Endothelial cell of umbilical vein (primary cell): ENCODE results near the gene CRYBA4. TPM values are rescaled to one million over a fixed set of nuclear protein-coding genes. Genes with fewer than 3 reads are reported as not detected.

ENCODE experiments used
- BruUV-seq: library from RNA; stranded (reverse); fragments of 400-500 nt; replicated peaks from 2 replicates; lab custom pipeline; 2021; lab: Mats Ljungman, UMichigan
- CTCF ChIA-PET: fragments of 300-600, 350-600 bp; sonication (Branson Sonifier 250); formaldehyde crosslinking; loops from one replicate; lab custom pipeline; 2021; ENCODE audit warnings: antibody characterized with exemption, inconsistent platforms; lab: Charles Lee
- POLR2A ChIA-PET: fragments of 300-600, 350-600 bp; sonication (Branson Sonifier 250); formaldehyde crosslinking; loops from one replicate; lab custom pipeline; 2021; ENCODE audit warnings: antibody characterized with exemption, inconsistent platforms; lab: Charles Lee
- DNase-seq: peaks from one replicate; pipeline ENCODE4 v3.0.0-alpha.2; 2011; ENCODE audit warnings: low read depth, low spot score
- FAIRE-seq: peaks from 2 replicates; lab custom pipeline; 2011; peaks lifted over from hg19 to GRCh38; lab: Jason Lieb, UNC
- H2AFZ ChIP-seq: 2 replicates; pipeline ENCODE4 v1.6.0; 2012; ENCODE audit warnings: low read depth, low read length, control low read depth, inconsistent platforms
- H3K27ac ChIP-seq: 2 replicates; pipeline ENCODE4 v1.5.1; 2011; ENCODE audit warnings: low read depth, mild to moderate bottlenecking, control low read depth, low read length, moderate library complexity; ENCODE audit not compliant: insufficient read depth
- H3K27me3 ChIP-seq, 2 experiments: 2 replicates each; pipeline versions ENCODE4 v1.6.0 to v1.6.1; 2011; ENCODE audit warnings: low read length in 2 of 2, mixed read lengths in 1 of 2; ENCODE audit not compliant: control insufficient read depth in 2 of 2, insufficient read depth in 2 of 2
- H3K36me3 ChIP-seq, 2 experiments: 2 replicates in 1 of 2; 3 replicates in 1 of 2; pipeline ENCODE4 v1.5.1; 2011; ENCODE audit warnings: low read length in 2 of 2, mild to moderate bottlenecking in 1 of 2, moderate library complexity in 1 of 2; ENCODE audit not compliant: control insufficient read depth in 2 of 2, insufficient read depth in 2 of 2; ENCODE audit errors: extremely low read depth in 1 of 2
- H3K4me1 ChIP-seq: 3 replicates; pipeline ENCODE4 v1.5.1; 2011; ENCODE audit warnings: mild to moderate bottlenecking, low read length; ENCODE audit not compliant: control insufficient read depth, insufficient read depth; ENCODE audit errors: extremely low read depth
- H3K4me2 ChIP-seq: 2 replicates; pipeline ENCODE4 v1.6.1; 2011; ENCODE audit warnings: low read length, control low read depth, mixed read lengths; ENCODE audit not compliant: insufficient read depth
- H3K4me3 ChIP-seq, 3 experiments: fragments of 200-600 bp in 1 of 3; sonication (generic), shearing (Covaris generic) in 1 of 3; replicated peaks in 1 of 3; 2 replicates each; pipeline ENCODE4 v1.5.1; 2011 to 2016; ENCODE audit warnings: control low read depth in 3 of 3, low read length in 3 of 3, mild to moderate bottlenecking in 2 of 3, inconsistent platforms in 1 of 3, low read depth in 1 of 3, moderate library complexity in 1 of 3; ENCODE audit not compliant: insufficient read depth in 1 of 3
- H3K79me2 ChIP-seq: 2 replicates; pipeline ENCODE4 v1.6.0; 2012; ENCODE audit warnings: low read length, inconsistent platforms; ENCODE audit not compliant: control insufficient read depth, insufficient read depth
- H3K9ac ChIP-seq: replicated peaks from 2 replicates; pipeline ENCODE3; 2011; ENCODE audit warnings: low read length, control low read depth; ENCODE audit not compliant: insufficient read depth; ENCODE audit errors: extremely low read depth
- H3K9me1 ChIP-seq: replicated peaks from 3 replicates; pipeline ENCODE4 v1.6.0; 2011; ENCODE audit warnings: mild to moderate bottlenecking, low read length; ENCODE audit not compliant: control insufficient read depth, insufficient read depth; ENCODE audit errors: extremely low read depth
- H3K9me3 ChIP-seq: replicated peaks from 2 replicates; pipeline ENCODE4 v1.5.1; 2012; ENCODE audit warnings: low read length, inconsistent platforms; ENCODE audit not compliant: control insufficient read depth, insufficient read depth
- H4K20me1 ChIP-seq: replicated peaks from 2 replicates; pipeline ENCODE3; 2011; ENCODE audit warnings: mild to moderate bottlenecking, low read length; ENCODE audit not compliant: control insufficient read depth, insufficient read depth; ENCODE audit errors: extremely low read depth
- CTCF ChIP-seq, 2 donors: IDR thresholded peaks; 1 replicate in 1 of 2; 2 replicates in 1 of 2; pipeline ENCODE4 v1.5.1; 2011; ENCODE audit warnings: low read length in 2 of 2, mild to moderate bottlenecking in 2 of 2, moderate library complexity in 2 of 2, control low read depth in 1 of 2, inconsistent platforms in 1 of 2, low read depth in 1 of 2; ENCODE audit not compliant: insufficient read depth in 1 of 2; ENCODE audit errors: extremely low read depth in 1 of 2
- EZH2 ChIP-seq: IDR thresholded peaks from 2 replicates; pipeline ENCODE4 v1.6.1; 2012; ENCODE audit warnings: borderline replicate concordance, low read depth, mild to moderate bottlenecking, moderate library complexity, low read length, inconsistent platforms; ENCODE audit not compliant: severe bottlenecking
- FOS ChIP-seq: IDR thresholded peaks from 2 replicates; pipeline ENCODE4 v1.6.1; 2011; ENCODE audit warnings: mild to moderate bottlenecking, low read length, moderate library complexity, borderline replicate concordance; ENCODE audit not compliant: insufficient read depth
- GATA2 ChIP-seq: IDR thresholded peaks from 2 replicates; pipeline ENCODE4 v1.7.0; 2011; ENCODE audit warnings: low read depth, mild to moderate bottlenecking, moderate library complexity, mixed read lengths, low read length; ENCODE audit not compliant: insufficient read length, insufficient read depth
- JUN ChIP-seq: IDR thresholded peaks from 2 replicates; pipeline ENCODE4 v1.6.1; 2011; ENCODE audit warnings: borderline replicate concordance, low read depth; ENCODE audit not compliant: insufficient read length, insufficient read depth
- MAX ChIP-seq: IDR thresholded peaks from 2 replicates; pipeline ENCODE4 v1.6.1; 2011; ENCODE audit not compliant: insufficient read depth, insufficient read length
- MYC ChIP-seq: IDR thresholded peaks from one replicate; pipeline ENCODE4 v1.6.1; 2011; ENCODE audit warnings: mild to moderate bottlenecking, low read depth, low read length
- POLR2A ChIP-seq: IDR thresholded peaks from 2 replicates; pipeline ENCODE4 v1.6.1; 2012; ENCODE audit warnings: low read depth, mild to moderate bottlenecking, control low read depth, low read length
- POLR2AphosphoS5 ChIP-seq: IDR thresholded peaks from 2 replicates; pipeline ENCODE4 v1.6.1; 2012; ENCODE audit warnings: low read depth, mild to moderate bottlenecking, control low read depth, low read length, moderate library complexity; ENCODE audit not compliant: insufficient read depth
- dilution Hi-C: fragments of 300-500 bp; cut with MboI; formaldehyde crosslinking; loops from one replicate; pipeline ENCODE4 v1.15.0; 2019; ENCODE audit warnings: low sequenced_read_pairs; ENCODE audit not compliant: extremely low pct_ligation_motif_present
- intact Hi-C: fragments of 100-400 bp; cut with micrococcal nuclease; formaldehyde crosslinking; loops from one replicate; pipeline ENCODE4 v1.10.0; 2022
- polyA plus RNA-seq, 4 experiments: library from polyadenylated mRNA; depleted of rRNA in 3 of 4; stranded (reverse) in 3 of 4; unstranded in 1 of 4; fragments of >200 nt; gene quantifications; 2 replicates each; pipeline versions ENCODE4 v1.2.1 to v1.2.3, GENCODE V29; 2011 to 2012; ENCODE audit warnings: missing spikeins in 1 of 4
- total RNA-seq: library from RNA; stranded (reverse); gene quantifications from 2 replicates; pipeline ENCODE4 v1.2.3, GENCODE V29; 2021

The CRYBA4 gene
- total and polyA plus RNA-seq, 2 donors (not counting 3 experiments of a cell fraction or from before 2014, with no cell fraction given) = not detected

GRCh38 chr22:26592421-26592891, 29.3 kb upstream of the CRYBA4 start:
- H3K4me2 ChIP-seq = no peak overlapping the region
- intact Hi-C loops = no loop called here
- H3K9ac ChIP-seq = no peak overlapping the region
- no peaks in the 10 kb centered on the region for H3K36me3 ChIP-seq
- peaks cover 19% of the 10 kb centered on the region for H3K79me2 ChIP-seq
- no peak overlapping the region for H3K4me3 ChIP-seq
- no peak overlapping the region for H2AFZ ChIP-seq
- DNase-seq = no peak
- no peaks in the 10 kb centered on the region for H3K9me1 ChIP-seq
- no peak overlapping the region for H3K27ac ChIP-seq
- FAIRE-seq = no peak
- peaks cover 4 to 7% of the 10 kb centered on the region in 2 experiments for H3K27me3 ChIP-seq
- BruUV-seq = no TSS peak
- peaks cover 14% of the 10 kb centered on the region for H3K4me1 ChIP-seq
- no peak for TF ChIP-seq MAX
- TF ChIP-seq POLR2AphosphoS5 = no peak
- no peak for TF ChIP-seq GATA2
- TF ChIP-seq CTCF (IDR thresholded peaks at IDR 0.05; ENCODE audit: extremely low read depth in 1 of 2, insufficient read depth in 1 of 2, low read depth in 1 of 2, low read length in 2 of 2) = no peak
- TF ChIP-seq POLR2A = no peak
- no peak for TF ChIP-seq FOS
- no peak for TF ChIP-seq MYC
- TF ChIP-seq JUN = no peak
- no peak for TF ChIP-seq EZH2
- no peaks in the 10 kb centered on the region for H3K9me3 ChIP-seq
- H4K20me1 ChIP-seq = no peaks in the 10 kb centered on the region
- ChIA-PET POLR2A (no interaction called here), CTCF (interaction anchor here (0.7 kb wide), 1 partner anchor 1380 kb away, joined by 4 read pairs; no protein-coding TSS in a partner anchor)
- dilution Hi-C loops = no loop called here
